G401.6 (cell line): ENCODE data around the gene CCDC157.

ENCODE experiments used
- FAIRE-seq: peaks from 2 replicates; lab custom pipeline; 2012; peaks lifted over from hg19 to GRCh38; lab: Jason Lieb, UNC

Gene CCDC157

DNA sequence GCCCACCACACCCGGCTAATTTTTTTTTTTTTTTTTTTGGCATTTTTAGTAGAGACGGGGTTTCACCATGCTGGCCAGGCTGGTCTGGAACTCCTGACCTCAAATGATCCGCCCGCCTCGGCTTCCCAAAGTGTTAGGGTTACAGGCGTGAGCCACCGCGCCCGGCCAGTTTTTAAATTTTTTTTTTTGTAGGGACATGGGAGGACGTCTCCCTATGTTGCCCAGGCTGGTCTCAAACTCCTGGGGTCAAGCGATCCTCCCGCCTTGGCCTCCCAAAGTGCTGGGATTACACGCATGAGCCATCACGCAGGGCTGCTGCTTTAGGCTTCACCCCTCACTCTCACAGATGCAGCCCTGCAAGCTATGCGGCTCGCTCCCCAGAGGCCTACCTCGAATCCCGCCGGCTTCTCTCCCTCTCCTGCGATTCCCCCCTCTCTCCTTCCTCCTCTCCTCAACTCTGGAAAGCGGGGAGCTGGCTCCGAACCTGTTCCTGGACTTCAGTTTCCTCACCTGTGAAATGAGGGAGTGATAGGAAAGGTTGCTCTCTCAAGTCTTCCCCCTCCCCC, 926 bp downstream of the CCDC157 start:
- no peak for FAIRE-seq

DNA sequence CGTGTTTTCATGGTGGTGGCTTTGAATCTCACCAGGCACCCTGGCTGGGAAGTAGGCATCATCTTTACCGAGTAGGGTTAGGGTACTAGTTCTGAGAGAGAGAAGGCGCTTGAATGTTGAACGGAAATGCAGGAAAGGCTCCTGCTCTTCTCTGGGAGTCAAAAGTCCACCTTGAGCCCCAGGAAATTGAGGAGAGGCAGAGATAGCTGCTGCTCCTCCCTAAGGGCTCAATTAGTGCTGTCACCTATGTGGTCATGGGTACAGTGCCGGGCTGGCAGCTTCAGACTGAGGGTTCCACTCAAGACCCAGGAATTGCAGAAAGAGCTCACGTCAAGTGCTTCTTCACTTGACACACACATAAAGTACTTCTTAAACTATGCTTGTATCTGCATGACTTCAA, 1.7 kb downstream of the CCDC157 start:
- FAIRE-seq = no peak

DNA sequence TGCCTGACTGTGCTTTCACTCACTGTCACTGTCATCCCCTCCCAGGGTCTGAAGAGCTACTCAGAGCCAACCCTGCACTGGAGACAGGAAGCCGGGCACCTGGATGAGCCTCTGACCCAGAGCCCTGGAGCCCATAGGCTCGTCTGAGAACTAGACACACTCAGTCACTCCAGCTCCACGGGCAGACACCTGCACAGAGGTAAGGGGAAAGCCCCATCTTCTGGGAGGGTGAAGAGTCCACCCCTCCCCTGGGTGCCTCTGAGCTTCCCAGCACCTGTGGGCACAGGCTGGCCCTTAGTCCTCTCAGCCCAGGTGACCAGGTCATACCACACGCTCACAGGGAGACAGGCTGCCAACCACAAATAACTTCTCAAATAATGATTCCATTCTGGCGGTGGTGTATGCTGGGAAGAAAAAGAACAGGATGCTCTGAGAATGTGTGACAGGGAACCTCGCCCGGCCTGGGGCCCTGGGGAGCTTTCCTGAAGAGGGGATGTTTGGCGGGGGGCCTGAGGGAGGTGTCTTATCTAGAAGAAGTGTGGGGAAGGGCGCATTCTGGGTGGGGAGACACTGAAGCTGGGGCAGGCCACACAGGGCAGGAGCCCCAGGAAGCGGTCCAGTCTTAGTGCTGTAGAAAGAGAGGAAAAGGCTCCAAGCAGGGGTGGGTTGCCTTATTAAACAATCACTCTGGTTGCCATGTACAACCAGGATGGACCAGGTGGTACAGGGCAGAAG, 5.3 kb downstream of the CCDC157 start:
- no peak for FAIRE-seq

DNA sequence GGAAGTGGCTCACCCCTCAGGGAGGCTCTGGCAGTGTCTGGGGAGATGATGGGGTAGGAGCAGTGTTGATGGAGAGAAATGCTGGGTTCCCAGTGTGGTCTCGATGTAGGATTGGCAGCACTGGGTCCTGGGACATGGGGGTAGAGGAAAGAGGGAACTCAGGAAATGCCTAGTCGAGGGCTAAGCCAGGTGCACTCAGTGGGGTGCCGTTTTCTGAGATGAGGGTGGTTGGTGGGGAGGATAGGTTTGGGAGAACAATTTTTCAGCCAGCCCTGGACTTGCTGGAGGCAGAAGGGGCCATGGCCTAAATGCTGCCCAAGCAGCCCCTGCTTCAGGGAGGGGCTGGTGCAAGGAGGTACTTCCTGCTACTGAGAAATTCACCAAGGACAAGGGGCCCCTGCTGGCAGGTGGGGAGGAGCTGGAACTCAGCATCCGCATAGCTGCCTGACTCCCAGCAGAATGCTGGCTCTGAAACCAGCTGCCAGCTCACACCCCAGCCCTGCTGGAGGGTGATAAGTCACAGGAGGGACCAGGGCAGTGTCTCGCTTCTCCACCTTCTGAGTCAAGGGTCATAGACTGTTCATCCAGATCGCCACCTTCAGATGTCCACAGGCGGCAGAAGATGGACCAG, 6.0 kb downstream of the CCDC157 start:
- FAIRE-seq = no peak

DNA sequence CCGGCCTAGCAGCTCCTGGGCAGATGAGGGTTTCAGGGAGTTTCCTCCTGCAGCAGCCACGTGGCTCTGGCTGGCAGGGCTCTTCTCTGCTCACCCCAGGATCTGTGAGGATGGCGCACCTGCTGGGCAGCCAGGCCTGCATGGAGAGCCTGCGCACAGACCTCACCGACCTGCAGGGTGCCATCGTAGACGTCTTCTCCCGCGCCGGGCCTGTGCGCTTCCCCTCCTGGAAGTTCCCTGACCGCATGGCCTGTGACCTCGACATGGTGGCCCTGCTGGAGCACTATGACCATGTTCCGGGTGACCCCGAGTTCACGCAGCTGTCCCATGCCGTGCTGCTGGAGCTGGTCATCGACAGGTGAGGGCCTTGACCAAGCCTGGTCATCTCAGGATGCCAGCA, 9.1 kb downstream of the CCDC157 start:
- no peak for FAIRE-seq

DNA sequence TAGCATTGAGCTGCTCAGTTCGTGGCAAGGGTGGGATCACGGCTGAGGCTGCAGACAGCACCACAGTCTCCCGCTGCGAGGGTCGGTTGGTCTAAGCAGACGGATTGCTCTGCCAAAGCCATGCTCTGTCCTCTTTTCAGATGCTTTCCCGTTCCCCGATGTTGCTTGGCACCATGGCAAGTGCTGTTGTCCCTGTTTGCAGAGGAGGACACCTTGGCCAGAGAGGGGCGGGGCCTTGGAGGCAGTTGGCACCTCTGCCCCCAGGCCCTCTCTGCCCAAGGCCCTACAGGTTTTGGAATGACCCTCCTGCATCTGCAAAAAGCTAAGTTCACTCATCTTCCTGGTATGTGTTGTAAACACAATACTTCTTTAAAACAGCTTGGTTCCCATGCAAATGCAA, 11.6 kb downstream of the CCDC157 start:
- no peak for FAIRE-seq

GRCh38 chr22:30370641-30371230, 13.9 kb downstream of the CCDC157 start:
- FAIRE-seq = no peak

DNA sequence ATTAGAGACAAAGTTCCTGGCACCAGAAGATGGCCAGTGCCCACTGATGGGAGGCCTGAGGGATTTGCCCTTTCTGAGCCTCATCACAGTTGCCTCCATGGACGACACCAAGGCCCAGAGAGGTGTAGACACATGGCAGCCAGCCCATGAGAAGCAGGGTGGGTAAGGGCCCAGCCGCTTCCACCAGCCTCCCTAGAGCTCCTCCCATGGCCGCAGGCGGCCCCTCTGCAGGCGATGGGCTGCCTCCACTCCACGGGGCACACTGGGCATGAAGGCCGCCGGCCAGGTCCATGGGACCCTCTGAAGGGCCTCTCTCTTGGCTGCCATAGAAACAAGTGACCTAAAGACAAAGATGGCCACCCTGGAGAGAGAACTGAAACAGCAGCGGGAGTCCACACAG, 14.5 kb downstream of the CCDC157 start:
- no peak for FAIRE-seq

DNA sequence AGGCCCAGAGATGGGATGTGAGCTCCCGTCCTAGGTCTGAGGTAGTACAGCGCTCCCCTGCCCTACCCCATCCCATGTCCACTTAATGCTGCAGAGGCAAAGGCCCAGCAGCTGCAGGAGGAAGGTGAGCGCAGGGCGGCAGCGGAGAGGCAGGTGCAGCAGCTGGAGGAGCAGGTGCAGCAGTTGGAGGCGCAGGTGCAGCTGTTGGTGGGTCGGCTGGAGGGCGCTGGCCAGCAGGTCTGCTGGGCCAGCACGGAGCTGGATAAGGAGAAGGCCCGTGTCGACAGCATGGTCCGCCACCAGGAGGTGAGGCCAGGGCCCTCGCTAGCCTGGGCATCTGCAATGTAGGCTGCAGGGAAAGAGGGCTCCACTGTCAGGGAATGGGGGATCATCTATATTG, 15.2 kb downstream of the CCDC157 start:
- FAIRE-seq = no peak

DNA sequence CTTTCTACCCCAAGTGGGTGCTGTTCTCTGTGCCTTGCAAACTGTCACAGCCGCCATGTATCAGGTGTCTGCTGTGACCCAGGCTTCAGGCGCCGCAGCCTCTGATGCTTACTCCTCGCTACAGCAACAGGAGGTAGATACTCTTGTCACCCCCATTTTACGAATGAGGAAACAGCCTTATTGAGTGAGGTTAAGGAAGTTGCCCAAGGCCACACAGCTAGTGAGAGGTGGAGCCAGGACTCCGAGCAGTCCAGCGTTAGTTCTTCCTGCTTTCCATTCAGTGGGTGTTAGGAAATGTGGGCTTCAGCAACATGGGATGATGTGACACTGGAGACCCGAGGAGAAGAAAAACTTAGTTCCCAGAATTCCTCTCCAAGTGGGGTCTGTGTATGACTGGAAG, 16.1 kb downstream of the CCDC157 start:
- FAIRE-seq = no peak

DNA sequence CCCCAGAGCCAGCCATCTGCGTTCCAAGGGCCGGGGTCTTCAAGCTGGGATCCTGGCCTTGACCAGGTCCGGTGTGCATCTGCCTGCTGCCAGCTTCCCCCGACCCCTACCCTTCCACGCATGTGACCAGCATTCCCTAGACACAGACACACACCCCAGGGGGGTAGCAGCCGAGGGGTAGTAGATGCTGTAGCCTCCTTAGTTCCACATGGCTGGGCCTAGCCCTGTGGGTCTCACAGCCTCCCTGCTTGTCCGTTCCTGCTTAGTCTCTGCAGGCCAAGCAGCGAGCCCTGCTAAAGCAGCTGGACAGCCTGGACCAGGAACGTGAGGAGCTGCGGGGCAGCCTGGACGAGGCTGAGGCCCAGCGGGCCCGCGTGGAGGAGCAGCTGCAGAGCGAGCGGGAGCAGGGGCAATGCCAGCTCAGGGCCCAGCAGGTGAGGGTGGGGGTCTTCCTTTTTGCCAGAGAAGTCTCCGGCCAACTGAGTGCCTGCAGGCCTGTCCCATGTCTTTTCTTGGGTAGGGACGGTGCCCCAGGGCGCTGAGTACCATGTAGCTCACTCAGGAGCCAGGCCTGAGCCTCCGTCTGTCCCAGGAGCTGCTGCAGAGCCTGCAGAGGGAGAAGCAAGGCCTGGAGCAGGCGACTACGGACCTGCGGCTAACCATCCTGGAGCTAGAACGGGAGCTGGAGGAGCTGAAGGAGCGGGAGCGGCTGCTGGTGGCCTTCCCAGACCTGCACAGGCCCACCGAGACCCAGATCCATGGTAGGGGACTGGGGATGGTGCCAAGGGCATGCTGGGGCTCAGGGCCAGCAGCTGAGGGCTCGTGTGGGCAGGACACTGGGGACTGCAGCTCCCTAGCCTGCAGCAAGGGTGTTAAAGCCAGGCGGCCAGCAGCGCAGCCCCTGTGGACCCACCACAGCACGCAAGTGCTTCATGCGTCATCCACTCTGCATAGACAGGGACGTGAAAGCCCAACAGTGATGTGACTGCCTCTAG, 16.8 kb downstream of the CCDC157 start:
- FAIRE-seq = no peak

DNA sequence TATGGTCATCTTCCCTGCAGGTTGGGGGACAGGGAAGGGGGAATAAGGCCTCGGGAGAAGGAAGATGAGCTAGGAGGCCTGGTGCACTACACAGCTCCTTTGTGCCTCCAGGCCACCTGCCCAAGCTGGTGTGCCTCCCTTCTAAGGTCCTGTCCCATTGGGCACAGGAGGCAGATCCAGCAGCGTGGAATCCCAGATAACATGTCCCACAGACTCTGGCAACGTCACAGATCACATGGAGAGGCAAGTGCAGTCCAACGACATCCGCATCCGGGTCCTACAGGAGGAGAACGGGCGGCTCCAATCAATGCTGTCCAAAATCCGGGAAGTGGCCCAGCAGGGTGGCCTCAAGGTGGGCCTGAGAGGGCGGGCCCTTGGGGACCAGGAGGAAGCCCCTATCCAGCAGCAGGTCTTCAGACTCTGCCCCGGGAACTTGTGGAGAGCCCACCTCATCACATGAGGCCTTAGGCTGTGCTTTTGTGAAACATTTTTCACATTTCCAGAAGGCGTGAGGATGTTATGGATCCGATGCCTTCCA, 18.6 kb downstream of the CCDC157 start:
- no peak for FAIRE-seq

GRCh38 chr22:30380011-30380410, 23.2 kb downstream of the CCDC157 start:
- FAIRE-seq = no peak

DNA sequence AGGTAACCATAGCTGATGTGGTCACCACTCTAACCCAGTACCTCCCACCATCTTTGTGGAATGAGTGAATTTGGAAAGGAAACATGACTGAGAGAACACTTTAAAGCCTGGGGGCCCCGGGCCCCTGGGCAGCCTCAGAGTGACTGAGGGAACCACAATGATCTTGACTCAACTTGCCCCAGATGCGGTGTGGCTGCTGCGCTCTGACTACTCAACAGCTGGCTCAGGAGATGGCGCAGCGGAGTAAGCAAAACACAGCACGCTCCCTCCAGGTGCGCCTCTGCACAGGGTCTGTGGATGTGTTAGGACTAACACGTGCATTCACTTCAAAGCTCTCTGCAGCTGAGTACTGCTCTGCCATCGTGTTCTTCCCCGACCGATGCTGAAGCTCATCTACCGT, 24.5 kb downstream of the CCDC157 start:
- FAIRE-seq = no peak

- FAIRE-seq = no peak
Measured at GRCh38 chr22:30382340-30382739, 25.5 kb downstream of the CCDC157 start.

DNA sequence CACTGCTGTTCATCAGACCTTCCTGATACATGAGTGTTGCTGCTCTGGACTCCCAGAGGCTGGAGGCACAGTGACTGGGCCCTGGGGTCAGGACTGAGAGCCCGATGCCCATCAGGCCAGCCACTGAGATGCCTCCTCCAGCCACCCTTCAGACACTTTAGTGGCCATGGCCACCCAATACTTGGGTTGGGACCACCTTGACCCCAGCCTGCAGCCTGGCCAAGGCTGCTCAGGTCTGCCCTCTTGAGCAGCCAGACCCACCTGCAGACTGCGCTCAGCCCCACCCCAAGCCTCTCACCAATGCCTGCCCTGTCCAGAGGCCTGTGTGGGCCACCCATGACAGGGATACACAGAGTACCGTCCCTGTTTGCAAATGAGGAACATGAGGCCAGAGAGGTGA, 26.3 kb downstream of the CCDC157 start:
- no peak for FAIRE-seq

GRCh38 chr22:30385942-30386341, 29.1 kb downstream of the CCDC157 start:
- no peak for FAIRE-seq

DNA sequence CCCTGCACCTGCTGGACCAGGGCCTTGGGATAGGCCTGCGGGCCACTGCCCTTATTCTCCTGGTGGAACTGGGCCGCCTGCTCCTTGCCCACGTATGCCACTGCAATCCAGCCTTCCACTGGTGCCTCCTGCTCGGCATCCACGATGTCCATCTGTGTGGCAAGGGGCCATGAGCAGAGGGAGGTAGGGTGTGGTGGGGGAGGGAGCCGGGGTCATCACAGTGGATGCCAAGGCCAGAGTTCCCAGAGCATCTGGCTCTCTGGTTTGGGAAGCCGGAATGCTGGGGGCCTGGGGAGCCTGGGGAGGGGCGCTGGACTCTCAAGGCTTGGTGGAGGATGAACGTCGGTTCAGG, 29.8 kb downstream of the CCDC157 start:
- FAIRE-seq = no peak

DNA sequence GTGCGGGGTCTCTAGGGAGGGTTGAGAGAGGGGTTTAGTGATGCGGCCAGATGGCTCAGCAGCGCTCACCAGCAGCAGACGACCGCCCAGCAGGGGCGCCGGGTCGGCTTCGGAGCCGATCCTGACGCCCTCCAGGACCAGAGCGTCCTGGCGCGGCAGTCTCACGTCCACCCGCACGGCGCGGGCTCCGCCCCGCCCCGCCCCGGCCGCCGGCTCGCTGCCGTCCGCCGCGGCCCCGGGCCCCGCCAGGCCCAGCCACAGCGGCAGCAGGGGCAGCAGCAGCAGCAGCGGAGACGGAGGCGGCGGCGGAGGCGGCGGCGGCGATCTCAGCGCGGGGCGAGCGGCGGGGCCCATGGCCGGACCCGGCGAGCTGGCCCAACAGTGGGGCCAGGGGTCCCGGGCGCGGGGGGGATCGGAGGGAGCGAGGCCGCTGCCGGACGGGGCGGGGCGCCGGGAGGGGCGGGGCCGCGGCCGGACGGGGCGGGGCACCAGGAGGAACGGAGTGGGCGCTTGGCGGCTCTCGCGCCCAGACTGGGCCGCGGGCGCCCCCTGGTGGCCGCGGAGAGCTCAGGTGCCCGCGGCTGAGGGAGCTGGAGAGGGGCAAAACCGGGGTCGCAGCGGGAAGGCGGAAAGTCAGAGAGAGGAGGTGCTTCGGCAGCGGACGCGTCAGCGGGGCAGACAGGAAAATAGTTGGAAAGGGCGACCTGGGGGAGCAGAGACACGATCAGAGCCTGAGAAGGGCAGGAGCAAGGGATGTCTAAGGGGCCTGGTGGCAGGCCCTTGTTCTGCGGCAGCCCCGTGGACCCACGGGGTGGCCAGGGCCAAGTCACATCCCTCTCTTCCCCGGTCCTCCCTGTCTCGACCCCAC, 30.4 kb downstream of the CCDC157 start, which contains the start of gene RNF215:
Gene RNF215, minus strand, starts transcription at position 452 of the 868 bp plus-strand sequence. Its CDS starts 98 bp downstream, at position 354.
- FAIRE-seq = no peak

- FAIRE-seq = peak; percentile 46
Measured at GRCh38 chr22:30390974-30391691, 34.3 kb downstream of the CCDC157 start.
